K562 (cell line): ENCODE results near the gene NDUFS8. TPM values are rescaled to one million over a fixed set of nuclear protein-coding genes. Genes with fewer than 3 reads are reported as not detected.

Source experiments
- ARID2 ChIP-seq: fragments of 450-650 bp; IDR thresholded peaks from 2 replicates; pipeline ENCODE4 v1.6.1; 2017; ENCODE audit warnings: antibody characterized with exemption, mild to moderate bottlenecking
- ASH1L ChIP-seq: fragments of 450-650 bp; IDR thresholded peaks from 2 replicates; pipeline ENCODE4 v1.6.1; 2018; ENCODE audit warnings: borderline replicate concordance, mild to moderate bottlenecking, low read depth; ENCODE audit not compliant: partially characterized antibody
- EWSR1 ChIP-seq: fragments of 450-650 bp; IDR thresholded peaks from 2 replicates; pipeline ENCODE4 v1.6.1; 2018; ENCODE audit warnings: borderline replicate concordance, mild to moderate bottlenecking, low read depth, moderate library complexity; ENCODE audit not compliant: partially characterized antibody
- HDAC8 ChIP-seq: fragments of 450-650 bp; IDR thresholded peaks from 2 replicates; pipeline ENCODE4 v1.6.1; 2016; ENCODE audit warnings: mild to moderate bottlenecking, missing genetic modification characterization, moderate library complexity, missing compliant biosample characterization
- HLTF ChIP-seq: fragments of 450-650 bp; IDR thresholded peaks from 2 replicates; pipeline ENCODE4 v1.6.1; 2016
- NFATC3 ChIP-seq: fragments of 450-650 bp; IDR thresholded peaks from 2 replicates; pipeline ENCODE4 v1.6.1; 2017; ENCODE audit warnings: mild to moderate bottlenecking
- NR3C1 ChIP-seq: sonication (generic); formaldehyde crosslinking; IDR thresholded peaks from 2 replicates; pipeline ENCODE4 v1.8.1; 2022; ENCODE audit warnings: missing genetic modification reagents
- PURB ChIP-seq: sonication (generic); formaldehyde crosslinking; IDR thresholded peaks from 2 replicates; pipeline ENCODE4 v1.9.0; 2021; ENCODE audit warnings: low read depth, mild to moderate bottlenecking, missing genetic modification reagents
- RBM14 ChIP-seq: fragments of 200-400 bp; formaldehyde crosslinking; IDR thresholded peaks from 2 replicates; pipeline ENCODE4 v1.6.1; 2018; ENCODE audit warnings: low read depth, mild to moderate bottlenecking, low read length, moderate library complexity, borderline replicate concordance; ENCODE audit not compliant: insufficient read depth
- TEAD1 ChIP-seq, 2 experiments: fragments of 450-650 bp in 1 of 2; sonication (generic) in 1 of 2; formaldehyde crosslinking; IDR thresholded peaks; 2 replicates each; pipeline versions ENCODE4 v1.4.0 to v1.8.0; 2020 to 2022; ENCODE audit warnings: mild to moderate bottlenecking in 2 of 2, missing genetic modification reagents in 1 of 2
- TGIF2 ChIP-seq: sonication (generic); formaldehyde crosslinking; IDR thresholded peaks from 2 replicates; pipeline ENCODE4 v1.8.1; 2022; ENCODE audit warnings: mild to moderate bottlenecking, missing genetic modification reagents, moderate library complexity
- ZNF436 ChIP-seq: fragments of 250-450, 450-650 bp; sonication (Bioruptor Pico); formaldehyde crosslinking; IDR thresholded peaks from 2 replicates; pipeline ENCODE4 v1.7.0; 2020; ENCODE audit warnings: mild to moderate bottlenecking
- ZNF444 ChIP-seq: fragments of 250-450 bp; sonication (Bioruptor Pico); IDR thresholded peaks from 2 replicates; pipeline ENCODE4 v1.4.0; 2020; ENCODE audit warnings: mild to moderate bottlenecking, moderate library complexity
- ZNF512 ChIP-seq: IDR thresholded peaks from 2 replicates; pipeline ENCODE4 v1.6.1; 2016; ENCODE audit warnings: missing genetic modification characterization, missing compliant biosample characterization
- ZNF561 ChIP-seq: fragments of 450-650 bp; formaldehyde crosslinking; conservative IDR thresholded peaks from 2 replicates; pipeline ENCODE4 v1.4.0; 2020; ENCODE audit warnings: mild to moderate bottlenecking, moderate library complexity
- polyA plus RNA-seq, 8 experiments: library from polyadenylated mRNA; depleted of rRNA in 4 of 8; stranded (reverse) in 5 of 8; unstranded in 3 of 8; fragments of >200 nt; fragmentation: Nextera tagmentation in 2 of 8; fragmentation: Illumina TruSeq in 1 of 8; extraction: Ambion mirVana in 2 of 8; extraction: Trizol in 1 of 8; gene quantifications; 2 replicates each; pipeline versions ENCODE4 v1.2.1 to v1.2.3, GENCODE V29; 2011 to 2014; ENCODE audit warnings: inconsistent platforms in 1 of 8, missing spikeins in 1 of 8
- total RNA-seq, 7 experiments: library from RNA; depleted of rRNA in 6 of 7; stranded (reverse); fragments of >200 nt in 6 of 7; fragmentation: Illumina TruSeq in 2 of 7; extraction: Trizol in 2 of 7; gene quantifications; 2 replicates each; pipeline versions ENCODE4 v1.2.1 to v1.2.3, GENCODE V29; 2011 to 2021; ENCODE audit warnings: low replicate concordance in 1 of 7
- TF ChIP-seq, protein P1 (sequence below): fragments of 450-650 bp; formaldehyde crosslinking; IDR thresholded peaks from 2 replicates; pipeline ENCODE4 v1.4.0; 2020; ENCODE audit warnings: mild to moderate bottlenecking, mixed read lengths
- TF ChIP-seq, protein P2 (sequence below), 2 experiments: fragments of 450-650 bp; conservative IDR thresholded peaks; 2 replicates each; pipeline ENCODE4 v1.6.1; 2017; ENCODE audit warnings: mild to moderate bottlenecking in 2 of 2, moderate library complexity in 2 of 2
- TF ChIP-seq, protein P3 (sequence below), 2 experiments: fragments of 450-650 bp; IDR thresholded peaks; 2 replicates each; pipeline ENCODE4 v1.6.1; 2018; ENCODE audit warnings: mild to moderate bottlenecking in 2 of 2, low read depth in 1 of 2; ENCODE audit not compliant: partially characterized antibody in 2 of 2

NDUFS8 gene
- total and polyA plus RNA-seq, 9 of the 15 experiments (the other 6 are each of a cell fraction or from before 2014, with no cell fraction given): 36.5 to 351 (median 101) TPM

DNA sequence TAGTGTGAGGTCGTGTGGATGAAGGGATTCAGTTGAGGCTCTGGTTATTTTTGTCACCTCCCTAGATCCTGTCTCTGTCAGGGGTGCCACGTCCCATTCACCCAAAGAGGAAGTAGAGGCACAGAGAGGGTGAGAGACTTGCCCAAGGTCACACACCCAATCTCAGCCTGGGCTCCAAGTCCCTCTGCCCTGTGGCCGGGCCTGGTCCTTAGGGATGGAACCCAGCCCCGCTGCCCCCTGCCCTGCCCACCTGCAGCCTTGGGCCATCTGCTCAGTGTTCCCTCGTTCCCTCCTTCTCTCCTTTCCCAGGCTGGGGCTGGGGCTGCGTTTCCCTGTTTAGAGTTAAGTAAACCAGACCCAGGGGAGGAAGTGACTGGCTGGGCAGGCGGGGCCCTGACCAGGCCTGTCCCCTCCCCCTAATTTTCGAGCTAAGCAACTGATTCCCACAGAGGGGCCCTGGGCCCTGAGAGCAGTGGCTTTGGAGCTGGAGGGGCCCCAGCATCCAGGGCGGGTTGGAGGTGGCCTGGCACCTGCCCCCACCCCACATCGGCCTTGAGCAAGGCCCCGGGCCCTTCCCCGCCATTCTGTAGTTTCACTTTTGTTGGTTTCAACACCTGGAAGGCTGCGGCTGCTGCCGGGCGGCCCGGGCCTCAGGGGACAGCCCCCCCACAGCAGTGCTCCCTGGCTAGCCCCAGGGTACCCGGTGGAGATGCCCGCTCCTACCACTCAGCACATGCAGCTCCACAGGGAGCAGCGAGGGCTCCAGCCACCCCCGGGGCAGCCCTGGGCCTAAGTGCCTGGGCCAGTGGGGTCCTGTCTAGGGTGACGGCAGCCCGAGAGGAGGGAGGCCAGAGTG, 9.8 kb downstream of the NDUFS8 start (continued):
- no peak for TF ChIP-seq TEAD1 (CRISPR knock-in tag; IDR thresholded peaks at IDR 0.05)
- no peak for TF ChIP-seq ASH1L
- peak; percentile 78; the same call in 1 of the 2 replicates for TF ChIP-seq TGIF2 (CRISPR knock-in tag)
- TF ChIP-seq HLTF: no peak
- no peak for TF ChIP-seq ZNF512 (tag)
- no peak for TF ChIP-seq ZNF436 (CRISPR knock-in tag)
- TF ChIP-seq, protein P1, sequence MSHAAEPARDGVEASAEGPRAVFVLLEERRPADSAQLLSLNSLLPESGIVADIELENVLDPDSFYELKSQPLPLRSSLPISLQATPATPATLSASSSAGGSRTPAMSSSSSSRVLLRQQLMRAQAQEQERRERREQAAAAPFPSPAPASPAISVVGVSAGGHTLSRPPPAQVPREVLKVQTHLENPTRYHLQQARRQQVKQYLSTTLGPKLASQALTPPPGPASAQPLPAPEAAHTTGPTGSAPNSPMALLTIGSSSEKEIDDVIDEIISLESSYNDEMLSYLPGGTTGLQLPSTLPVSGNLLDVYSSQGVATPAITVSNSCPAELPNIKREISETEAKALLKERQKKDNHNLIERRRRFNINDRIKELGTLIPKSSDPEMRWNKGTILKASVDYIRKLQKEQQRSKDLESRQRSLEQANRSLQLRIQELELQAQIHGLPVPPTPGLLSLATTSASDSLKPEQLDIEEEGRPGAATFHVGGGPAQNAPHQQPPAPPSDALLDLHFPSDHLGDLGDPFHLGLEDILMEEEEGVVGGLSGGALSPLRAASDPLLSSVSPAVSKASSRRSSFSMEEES (CRISPR knock-in tag): no peak
- TF ChIP-seq NFATC3: no peak
- TF ChIP-seq, protein P2, sequence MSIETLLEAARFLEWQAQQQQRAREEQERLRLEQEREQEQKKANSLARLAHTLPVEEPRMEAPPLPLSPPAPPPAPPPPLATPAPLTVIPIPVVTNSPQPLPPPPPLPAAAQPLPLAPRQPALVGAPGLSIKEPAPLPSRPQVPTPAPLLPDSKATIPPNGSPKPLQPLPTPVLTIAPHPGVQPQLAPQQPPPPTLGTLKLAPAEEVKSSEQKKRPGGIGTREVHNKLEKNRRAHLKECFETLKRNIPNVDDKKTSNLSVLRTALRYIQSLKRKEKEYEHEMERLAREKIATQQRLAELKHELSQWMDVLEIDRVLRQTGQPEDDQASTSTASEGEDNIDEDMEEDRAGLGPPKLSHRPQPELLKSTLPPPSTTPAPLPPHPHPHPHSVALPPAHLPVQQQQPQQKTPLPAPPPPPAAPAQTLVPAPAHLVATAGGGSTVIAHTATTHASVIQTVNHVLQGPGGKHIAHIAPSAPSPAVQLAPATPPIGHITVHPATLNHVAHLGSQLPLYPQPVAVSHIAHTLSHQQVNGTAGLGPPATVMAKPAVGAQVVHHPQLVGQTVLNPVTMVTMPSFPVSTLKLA (conservative IDR thresholded peaks at IDR 0.05): no peak
- TF ChIP-seq NR3C1 (CRISPR knock-in tag): no peak
- TF ChIP-seq ARID2: no peak
- TF ChIP-seq RBM14: 0 out of 2 replicates have a peak, but pooled peaks have one; percentile 37
- no peak for TF ChIP-seq ZNF561
- TF ChIP-seq HDAC8 (tag): 0 out of 2 replicates have a peak, but pooled peaks have one; percentile 38
- TF ChIP-seq ZNF444 (CRISPR knock-in tag): no peak
- no peak for TF ChIP-seq PURB
- no peak for TF ChIP-seq EWSR1
- TF ChIP-seq, protein P3, sequence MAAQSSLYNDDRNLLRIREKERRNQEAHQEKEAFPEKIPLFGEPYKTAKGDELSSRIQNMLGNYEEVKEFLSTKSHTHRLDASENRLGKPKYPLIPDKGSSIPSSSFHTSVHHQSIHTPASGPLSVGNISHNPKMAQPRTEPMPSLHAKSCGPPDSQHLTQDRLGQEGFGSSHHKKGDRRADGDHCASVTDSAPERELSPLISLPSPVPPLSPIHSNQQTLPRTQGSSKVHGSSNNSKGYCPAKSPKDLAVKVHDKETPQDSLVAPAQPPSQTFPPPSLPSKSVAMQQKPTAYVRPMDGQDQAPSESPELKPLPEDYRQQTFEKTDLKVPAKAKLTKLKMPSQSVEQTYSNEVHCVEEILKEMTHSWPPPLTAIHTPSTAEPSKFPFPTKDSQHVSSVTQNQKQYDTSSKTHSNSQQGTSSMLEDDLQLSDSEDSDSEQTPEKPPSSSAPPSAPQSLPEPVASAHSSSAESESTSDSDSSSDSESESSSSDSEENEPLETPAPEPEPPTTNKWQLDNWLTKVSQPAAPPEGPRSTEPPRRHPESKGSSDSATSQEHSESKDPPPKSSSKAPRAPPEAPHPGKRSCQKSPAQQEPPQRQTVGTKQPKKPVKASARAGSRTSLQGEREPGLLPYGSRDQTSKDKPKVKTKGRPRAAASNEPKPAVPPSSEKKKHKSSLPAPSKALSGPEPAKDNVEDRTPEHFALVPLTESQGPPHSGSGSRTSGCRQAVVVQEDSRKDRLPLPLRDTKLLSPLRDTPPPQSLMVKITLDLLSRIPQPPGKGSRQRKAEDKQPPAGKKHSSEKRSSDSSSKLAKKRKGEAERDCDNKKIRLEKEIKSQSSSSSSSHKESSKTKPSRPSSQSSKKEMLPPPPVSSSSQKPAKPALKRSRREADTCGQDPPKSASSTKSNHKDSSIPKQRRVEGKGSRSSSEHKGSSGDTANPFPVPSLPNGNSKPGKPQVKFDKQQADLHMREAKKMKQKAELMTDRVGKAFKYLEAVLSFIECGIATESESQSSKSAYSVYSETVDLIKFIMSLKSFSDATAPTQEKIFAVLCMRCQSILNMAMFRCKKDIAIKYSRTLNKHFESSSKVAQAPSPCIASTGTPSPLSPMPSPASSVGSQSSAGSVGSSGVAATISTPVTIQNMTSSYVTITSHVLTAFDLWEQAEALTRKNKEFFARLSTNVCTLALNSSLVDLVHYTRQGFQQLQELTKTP (IDR thresholded peaks at IDR 0.05; ENCODE audit: low read depth in 1 of 2, partially characterized antibody in 2 of 2): peak in 1 of 2 experiments; percentile 37
